Natural killer cell (primary cell): ENCODE measurements around the gene SLC7A14. TPM values are rescaled to one million over a fixed set of nuclear protein-coding genes. Genes with fewer than 3 reads are reported as not detected.

Experiments used
- ATAC-seq, 3 donors: fragments of 150-1000 bp in 2 of 3; fragments of 200-7000 bp in 1 of 3; cut with Tn5 transposase; 1 replicate in 1 of 3; 2 replicates in 2 of 3; pipeline ENCODE4 v1.10.0; 2021; ENCODE audit warnings: mild to moderate bottlenecking in 2 of 3, moderate library complexity in 2 of 3
- DNase-seq, 2 donors: peaks; one replicate each; pipeline versions ENCODE4 v3.0.0 to v3.0.0-alpha.2; 2013 to 2021; ENCODE audit warnings: mixed read lengths in 1 of 2
- H3K27ac ChIP-seq: one replicate; pipeline ENCODE4 v1.5.1; 2013; ENCODE audit warnings: mild to moderate bottlenecking, low read length
- H3K27me3 ChIP-seq: one replicate; pipeline ENCODE4 v1.6.1; 2013; ENCODE audit warnings: low read length; ENCODE audit not compliant: control insufficient read depth, insufficient read depth
- H3K36me3 ChIP-seq: one replicate; pipeline ENCODE4 v1.6.1; 2013; ENCODE audit warnings: low read length; ENCODE audit not compliant: control insufficient read depth, insufficient read depth
- H3K4me1 ChIP-seq: one replicate; pipeline ENCODE4 v1.6.1; 2013; ENCODE audit warnings: low read length; ENCODE audit not compliant: control insufficient read depth, insufficient read depth
- H3K4me3 ChIP-seq: one replicate; pipeline ENCODE4 v1.5.1; 2013; ENCODE audit warnings: low read length
- H3K9me3 ChIP-seq: one replicate; pipeline ENCODE4 v1.6.1; 2013; ENCODE audit warnings: low read length; ENCODE audit not compliant: control insufficient read depth, insufficient read depth
- H3K27ac Mint-ChIP-seq, 2 donors: one replicate each; pipeline ENCODE4 v1.8.0; 2022; ENCODE audit warnings: mild to moderate bottlenecking in 2 of 2, mixed read lengths in 2 of 2, moderate library complexity in 1 of 2
- H3K27me3 Mint-ChIP-seq, 2 donors: one replicate each; pipeline ENCODE4 v1.8.0; 2022; ENCODE audit warnings: low read depth in 2 of 2, mixed read lengths in 2 of 2
- H3K36me3 Mint-ChIP-seq: one replicate; pipeline ENCODE4 v1.8.0; 2022; ENCODE audit warnings: mixed read lengths
- H3K4me1 Mint-ChIP-seq, 2 donors: one replicate each; pipeline ENCODE4 v1.8.0; 2022; ENCODE audit warnings: mixed read lengths in 2 of 2
- H3K4me3 Mint-ChIP-seq: one replicate; pipeline ENCODE4 v1.8.0; 2022; ENCODE audit warnings: mild to moderate bottlenecking, moderate library complexity, mixed read lengths
- H3K9me3 Mint-ChIP-seq, 2 donors: one replicate each; pipeline ENCODE4 v1.8.0; 2022; ENCODE audit warnings: mixed read lengths in 2 of 2
- WGBS: methylation state at CpG from one replicate; pipeline ENCODE4 v1.1.7; 2013; ENCODE audit warnings: missing lambda C conversion rate; ENCODE audit not compliant: insufficient coverage; 5-methylcytosine and 5-hydroxymethylcytosine counted together
- intact Hi-C: fragments of 100-400 bp; cut with micrococcal nuclease; formaldehyde crosslinking; loops from one replicate; pipeline ENCODE4 v1.14.2; 2022
- total RNA-seq, 4 donors: library from RNA; stranded (reverse); fragments of 120-200 nt in 1 of 4; gene quantifications; one replicate each; pipeline versions ENCODE4 v1.2.3 to v1.2.4, GENCODE V29; 2013 to 2022
- TF ChIP-seq, protein P1 (sequence below): fragments of 200-600 bp; IDR thresholded peaks from one replicate; pipeline ENCODE4 v1.8.0; 2022; ENCODE audit warnings: antibody characterized with exemption

Gene SLC7A14
- total RNA-seq, 3 donors from 2014 or later (not counting 1 experiment from before 2014, with no cell fraction given), result not detected

DNA sequence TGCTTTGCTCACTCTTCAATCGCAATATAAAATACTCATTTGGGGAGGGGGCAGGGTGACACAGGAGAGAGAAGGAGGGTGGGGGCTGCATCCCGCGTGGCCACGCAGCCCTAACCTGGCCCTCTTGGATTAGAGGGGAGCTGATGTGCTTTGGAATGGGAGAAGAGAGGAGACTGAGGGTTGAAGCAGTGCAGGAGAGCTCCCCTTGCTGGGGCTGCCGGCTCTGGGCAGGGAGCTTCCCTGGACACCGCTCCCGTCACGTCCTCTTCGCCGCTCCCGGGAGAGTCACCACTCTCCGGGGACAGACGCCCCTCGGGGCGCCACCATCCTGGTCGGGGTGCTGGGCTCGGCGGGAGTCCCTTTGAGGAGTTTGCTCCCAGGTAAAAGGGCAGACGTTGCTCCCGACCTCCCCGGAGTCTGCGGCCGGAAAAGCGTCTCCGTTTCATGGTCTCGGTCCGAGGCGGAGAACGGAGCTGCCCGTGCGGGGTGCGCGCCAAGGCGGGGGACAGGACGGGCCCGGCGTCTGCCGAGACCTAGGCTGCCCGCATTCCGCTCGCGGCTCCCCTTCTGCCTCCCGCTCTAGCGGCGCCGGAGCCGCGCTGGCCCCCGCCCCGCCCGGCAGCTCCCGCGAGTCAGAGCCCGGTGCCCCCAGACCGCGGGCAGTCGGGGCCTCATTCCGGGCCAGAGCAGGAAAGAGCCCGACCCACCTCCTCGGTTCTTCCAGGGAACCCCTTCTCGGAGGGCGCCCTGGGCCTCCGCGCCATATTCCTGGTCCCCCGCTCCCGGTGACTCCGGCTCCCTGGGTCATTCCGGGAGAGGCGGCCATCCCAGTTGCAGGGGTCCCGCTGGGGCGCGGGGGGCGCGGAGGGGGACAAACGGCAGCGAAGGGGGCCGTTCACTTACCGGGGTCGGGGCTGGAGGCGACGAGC, 603 bp downstream of the SLC7A14 start:
- H3K4me1 Mint-ChIP-seq, result no peaks in the 10 kb centered on the region
- H3K9me3 Mint-ChIP-seq, result peaks cover 3 to 4% of the 10 kb centered on the region in 2 donors
- DNase-seq (no peak), ATAC-seq (no peak)
- peaks cover 43 to 81% of the 10 kb centered on the region in 2 donors for H3K27me3 Mint-ChIP-seq
- Histone ChIP-seq H3K27ac (no peak overlapping the region), H3K4me1 (no peaks in the 10 kb centered on the region), H3K4me3 (no peak overlapping the region), H3K9me3 (peaks cover 2% of the 10 kb centered on the region), H3K36me3 (no peaks in the 10 kb centered on the region), H3K27me3 (peaks cover 31% of the 10 kb centered on the region)
- no peaks in the 10 kb centered on the region for H3K36me3 Mint-ChIP-seq
- H3K27ac Mint-ChIP-seq, result no peak overlapping the region
- H3K4me3 Mint-ChIP-seq, result no peak overlapping the region
- TF ChIP-seq, protein P1, sequence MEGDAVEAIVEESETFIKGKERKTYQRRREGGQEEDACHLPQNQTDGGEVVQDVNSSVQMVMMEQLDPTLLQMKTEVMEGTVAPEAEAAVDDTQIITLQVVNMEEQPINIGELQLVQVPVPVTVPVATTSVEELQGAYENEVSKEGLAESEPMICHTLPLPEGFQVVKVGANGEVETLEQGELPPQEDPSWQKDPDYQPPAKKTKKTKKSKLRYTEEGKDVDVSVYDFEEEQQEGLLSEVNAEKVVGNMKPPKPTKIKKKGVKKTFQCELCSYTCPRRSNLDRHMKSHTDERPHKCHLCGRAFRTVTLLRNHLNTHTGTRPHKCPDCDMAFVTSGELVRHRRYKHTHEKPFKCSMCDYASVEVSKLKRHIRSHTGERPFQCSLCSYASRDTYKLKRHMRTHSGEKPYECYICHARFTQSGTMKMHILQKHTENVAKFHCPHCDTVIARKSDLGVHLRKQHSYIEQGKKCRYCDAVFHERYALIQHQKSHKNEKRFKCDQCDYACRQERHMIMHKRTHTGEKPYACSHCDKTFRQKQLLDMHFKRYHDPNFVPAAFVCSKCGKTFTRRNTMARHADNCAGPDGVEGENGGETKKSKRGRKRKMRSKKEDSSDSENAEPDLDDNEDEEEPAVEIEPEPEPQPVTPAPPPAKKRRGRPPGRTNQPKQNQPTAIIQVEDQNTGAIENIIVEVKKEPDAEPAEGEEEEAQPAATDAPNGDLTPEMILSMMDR, result no peak
- intact Hi-C loops, result no loop called here
- WGBS, result 11% methylated on average over 80 of the region's 81 CpGs

GRCh38 chr3:170584585-170585007, 1.3 kb downstream of the SLC7A14 start:
- Mint-ChIP-seq H3K9me3 (peaks cover 3 to 4% of the 10 kb centered on the region in 2 donors), H3K27me3 (peaks cover 43 to 87% of the 10 kb centered on the region in 2 donors), H3K4me3 (no peak overlapping the region), H3K36me3 (no peaks in the 10 kb centered on the region), H3K27ac (no peak overlapping the region), H3K4me1 (no peaks in the 10 kb centered on the region)
- ATAC-seq (peak; percentile 42 to 73 (median 43)), DNase-seq (peak; percentile 28 to 56)
- TF ChIP-seq, protein P1, result no peak
- intact Hi-C loops, result no loop called here
- WGBS, result 5% methylated on average over 19 of the region's 20 CpGs
- H3K27ac ChIP-seq, result no peak overlapping the region
- H3K36me3 ChIP-seq, result no peaks in the 10 kb centered on the region
- no peak overlapping the region for H3K4me3 ChIP-seq
- peaks cover 2% of the 10 kb centered on the region for H3K9me3 ChIP-seq
- no peaks in the 10 kb centered on the region for H3K4me1 ChIP-seq
- H3K27me3 ChIP-seq, result peaks cover 33% of the 10 kb centered on the region

- Mint-ChIP-seq H3K4me1 (no peaks in the 10 kb centered on the region), H3K36me3 (no peaks in the 10 kb centered on the region), H3K4me3 (no peak overlapping the region), H3K9me3 (peaks cover 3 to 4% of the 10 kb centered on the region in 2 donors), H3K27me3 (peaks cover 25 to 68% of the 10 kb centered on the region in 2 donors), H3K27ac (no peak overlapping the region)
- Histone ChIP-seq H3K27me3 (peaks cover 21% of the 10 kb centered on the region), H3K4me3 (no peak overlapping the region), H3K4me1 (no peaks in the 10 kb centered on the region), H3K36me3 (no peaks in the 10 kb centered on the region), H3K9me3 (no peaks in the 10 kb centered on the region), H3K27ac (no peak overlapping the region)
- 83% methylated on average over 3 of the region's 3 CpGs for WGBS
- ATAC-seq, result no peak
- TF ChIP-seq, protein P1, result no peak
- DNase-seq, result no peak
- intact Hi-C loops, result no loop called here
Observed at GRCh38 chr3:170579646-170580045, 6.2 kb downstream of the SLC7A14 start.
